ENCODE measurements around the gene PRKG2.

Gene PRKG2

DNA sequence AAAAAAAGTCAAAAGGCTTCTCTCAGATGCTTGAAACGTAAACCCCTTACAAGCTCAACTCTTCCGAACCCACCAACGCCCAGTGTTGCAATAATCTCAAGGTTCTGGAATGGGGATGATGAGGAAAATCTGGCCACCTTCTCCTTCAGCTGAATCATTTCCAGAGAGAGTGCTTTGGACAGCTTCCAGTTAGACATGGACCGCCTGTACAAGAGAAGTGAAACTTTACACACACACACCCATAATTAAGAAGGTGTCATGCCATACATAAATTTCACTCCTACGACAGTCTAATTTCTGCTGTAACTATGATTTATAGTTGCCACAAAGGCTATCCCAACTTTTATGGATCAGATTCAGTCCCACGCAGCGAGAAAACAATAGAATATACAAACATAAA, 72.3 kb downstream of the PRKG2 start:
- Histone ChIP-seq H3K36me3 (ENCODE audit: control insufficient read depth, insufficient read depth, low read length) (no peaks in the 10 kb centered on the region), H3K9ac (ENCODE audit: low read length) (no peak overlapping the region), H3K9me3 (ENCODE audit: control insufficient read depth, low read length) (no peaks in the 10 kb centered on the region), H3K4me1 (ENCODE audit: control insufficient read depth, insufficient read depth, low read length) (no peaks in the 10 kb centered on the region), H3K4me3 (ENCODE audit: low read length) (no peak overlapping the region), H3K27me3 (ENCODE audit: control insufficient read depth, insufficient read depth, low read length) (no peaks in the 10 kb centered on the region)

DNA sequence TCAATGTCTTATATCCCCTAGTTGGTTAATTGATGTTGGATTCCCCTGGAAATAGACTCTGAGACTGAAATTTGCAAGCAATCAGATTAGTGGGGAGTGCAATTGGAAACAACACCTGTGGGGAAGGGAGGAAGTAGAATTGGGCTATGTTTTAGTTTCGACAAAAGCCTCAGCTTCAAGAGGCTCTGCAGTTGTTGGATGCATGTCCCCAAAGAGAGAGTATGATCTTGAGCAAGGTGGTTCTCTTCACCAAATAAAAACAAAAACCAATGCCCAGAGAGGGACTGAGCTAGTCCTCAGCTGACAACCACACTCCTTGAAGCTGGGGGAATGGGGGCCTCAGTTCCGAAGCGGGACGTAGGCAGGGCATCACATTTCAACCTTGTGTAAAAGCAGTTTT, 77.1 kb downstream of the PRKG2 start:
- H3K4me3 ChIP-seq (ENCODE audit: low read length) = no peak overlapping the region
- H3K27me3 ChIP-seq (ENCODE audit: control insufficient read depth, insufficient read depth, low read length) = no peaks in the 10 kb centered on the region
- no peaks in the 10 kb centered on the region for H3K4me1 ChIP-seq (ENCODE audit: control insufficient read depth, insufficient read depth, low read length)
- no peaks in the 10 kb centered on the region for H3K9me3 ChIP-seq (ENCODE audit: control insufficient read depth, low read length)
- no peaks in the 10 kb centered on the region for H3K36me3 ChIP-seq (ENCODE audit: control insufficient read depth, insufficient read depth, low read length)
- H3K9ac ChIP-seq (ENCODE audit: low read length) = no peak overlapping the region

DNA sequence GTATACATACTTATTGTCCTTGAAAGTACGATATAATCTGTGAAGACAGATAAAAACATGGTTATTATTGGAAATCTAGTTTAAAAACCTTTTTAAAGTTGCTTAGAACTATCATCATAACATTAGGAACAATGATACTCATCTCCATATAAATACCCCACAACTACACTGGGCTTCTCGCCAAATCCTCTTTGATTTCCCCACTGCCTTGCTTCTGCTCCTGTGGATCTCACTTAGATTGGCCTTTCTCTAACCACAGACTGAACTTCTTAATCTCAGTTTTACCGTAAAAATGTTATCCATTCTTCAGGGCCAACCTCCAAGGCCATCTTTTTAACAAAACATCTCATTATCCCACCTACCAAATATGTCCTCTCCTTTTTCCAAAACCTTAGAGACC, 77.6 kb downstream of the PRKG2 start:
- Histone ChIP-seq H3K9ac (ENCODE audit: low read length) (no peak overlapping the region), H3K4me1 (ENCODE audit: control insufficient read depth, insufficient read depth, low read length) (no peaks in the 10 kb centered on the region), H3K4me3 (ENCODE audit: low read length) (no peak overlapping the region), H3K27me3 (ENCODE audit: control insufficient read depth, insufficient read depth, low read length) (no peaks in the 10 kb centered on the region), H3K36me3 (ENCODE audit: control insufficient read depth, insufficient read depth, low read length) (no peaks in the 10 kb centered on the region), H3K9me3 (ENCODE audit: control insufficient read depth, low read length) (no peaks in the 10 kb centered on the region)

- no peaks in the 10 kb centered on the region for H3K9me3 ChIP-seq (ENCODE audit: control insufficient read depth, low read length)
- no peak overlapping the region for H3K9ac ChIP-seq (ENCODE audit: low read length)
- no peaks in the 10 kb centered on the region for H3K4me1 ChIP-seq (ENCODE audit: control insufficient read depth, insufficient read depth, low read length)
- H3K4me3 ChIP-seq (ENCODE audit: low read length) = no peak overlapping the region
- no peaks in the 10 kb centered on the region for H3K36me3 ChIP-seq (ENCODE audit: control insufficient read depth, insufficient read depth, low read length)
- no peaks in the 10 kb centered on the region for H3K27me3 ChIP-seq (ENCODE audit: control insufficient read depth, insufficient read depth, low read length)
Measured at GRCh38 chr4:81136161-81136905, 78.7 kb downstream of the PRKG2 start.

GRCh38 chr4:81135501-81135900, 79.5 kb downstream of the PRKG2 start:
- H3K27me3 ChIP-seq (ENCODE audit: control insufficient read depth, insufficient read depth, low read length) = no peaks in the 10 kb centered on the region
- no peaks in the 10 kb centered on the region for H3K4me1 ChIP-seq (ENCODE audit: control insufficient read depth, insufficient read depth, low read length)
- no peaks in the 10 kb centered on the region for H3K36me3 ChIP-seq (ENCODE audit: control insufficient read depth, insufficient read depth, low read length)
- H3K9ac ChIP-seq (ENCODE audit: low read length) = no peak overlapping the region
- no peak overlapping the region for H3K4me3 ChIP-seq (ENCODE audit: low read length)
- no peaks in the 10 kb centered on the region for H3K9me3 ChIP-seq (ENCODE audit: control insufficient read depth, low read length)

GRCh38 chr4:81131563-81131962, 83.5 kb downstream of the PRKG2 start:
- H3K4me3 ChIP-seq (ENCODE audit: low read length) = no peak overlapping the region
- no peaks in the 10 kb centered on the region for H3K9me3 ChIP-seq (ENCODE audit: control insufficient read depth, low read length)
- no peaks in the 10 kb centered on the region for H3K36me3 ChIP-seq (ENCODE audit: control insufficient read depth, insufficient read depth, low read length)
- H3K27me3 ChIP-seq (ENCODE audit: control insufficient read depth, insufficient read depth, low read length) = no peaks in the 10 kb centered on the region
- no peak overlapping the region for H3K9ac ChIP-seq (ENCODE audit: low read length)
- H3K4me1 ChIP-seq (ENCODE audit: control insufficient read depth, insufficient read depth, low read length) = no peaks in the 10 kb centered on the region

GRCh38 chr4:81131066-81131465, 84.0 kb downstream of the PRKG2 start:
- no peaks in the 10 kb centered on the region for H3K36me3 ChIP-seq (ENCODE audit: control insufficient read depth, insufficient read depth, low read length)
- H3K4me1 ChIP-seq (ENCODE audit: control insufficient read depth, insufficient read depth, low read length) = no peaks in the 10 kb centered on the region
- H3K27me3 ChIP-seq (ENCODE audit: control insufficient read depth, insufficient read depth, low read length) = no peaks in the 10 kb centered on the region
- no peak overlapping the region for H3K4me3 ChIP-seq (ENCODE audit: low read length)
- H3K9me3 ChIP-seq (ENCODE audit: control insufficient read depth, low read length) = no peaks in the 10 kb centered on the region
- no peak overlapping the region for H3K9ac ChIP-seq (ENCODE audit: low read length)

GRCh38 chr4:81130569-81130968, 84.5 kb downstream of the PRKG2 start:
- no peak overlapping the region for H3K9ac ChIP-seq (ENCODE audit: low read length)
- no peaks in the 10 kb centered on the region for H3K27me3 ChIP-seq (ENCODE audit: control insufficient read depth, insufficient read depth, low read length)
- no peaks in the 10 kb centered on the region for H3K4me1 ChIP-seq (ENCODE audit: control insufficient read depth, insufficient read depth, low read length)
- no peaks in the 10 kb centered on the region for H3K36me3 ChIP-seq (ENCODE audit: control insufficient read depth, insufficient read depth, low read length)
- no peak overlapping the region for H3K4me3 ChIP-seq (ENCODE audit: low read length)
- H3K9me3 ChIP-seq (ENCODE audit: control insufficient read depth, low read length) = no peaks in the 10 kb centered on the region

- H3K36me3 ChIP-seq (ENCODE audit: control insufficient read depth, insufficient read depth, low read length) = no peaks in the 10 kb centered on the region
- H3K9ac ChIP-seq (ENCODE audit: low read length) = no peak overlapping the region
- no peaks in the 10 kb centered on the region for H3K9me3 ChIP-seq (ENCODE audit: control insufficient read depth, low read length)
- H3K27me3 ChIP-seq (ENCODE audit: control insufficient read depth, insufficient read depth, low read length) = no peaks in the 10 kb centered on the region
- H3K4me3 ChIP-seq (ENCODE audit: low read length) = no peak overlapping the region
- no peaks in the 10 kb centered on the region for H3K4me1 ChIP-seq (ENCODE audit: control insufficient read depth, insufficient read depth, low read length)
Measured at GRCh38 chr4:81120055-81120454, 95.0 kb downstream of the PRKG2 start.

GRCh38 chr4:81118086-81118485, 96.9 kb downstream of the PRKG2 start:
- Histone ChIP-seq H3K36me3 (ENCODE audit: control insufficient read depth, insufficient read depth, low read length) (no peaks in the 10 kb centered on the region), H3K9ac (ENCODE audit: low read length) (no peak overlapping the region), H3K4me3 (ENCODE audit: low read length) (no peak overlapping the region), H3K27me3 (ENCODE audit: control insufficient read depth, insufficient read depth, low read length) (no peaks in the 10 kb centered on the region), H3K9me3 (ENCODE audit: control insufficient read depth, low read length) (no peaks in the 10 kb centered on the region), H3K4me1 (ENCODE audit: control insufficient read depth, insufficient read depth, low read length) (no peaks in the 10 kb centered on the region)

DNA sequence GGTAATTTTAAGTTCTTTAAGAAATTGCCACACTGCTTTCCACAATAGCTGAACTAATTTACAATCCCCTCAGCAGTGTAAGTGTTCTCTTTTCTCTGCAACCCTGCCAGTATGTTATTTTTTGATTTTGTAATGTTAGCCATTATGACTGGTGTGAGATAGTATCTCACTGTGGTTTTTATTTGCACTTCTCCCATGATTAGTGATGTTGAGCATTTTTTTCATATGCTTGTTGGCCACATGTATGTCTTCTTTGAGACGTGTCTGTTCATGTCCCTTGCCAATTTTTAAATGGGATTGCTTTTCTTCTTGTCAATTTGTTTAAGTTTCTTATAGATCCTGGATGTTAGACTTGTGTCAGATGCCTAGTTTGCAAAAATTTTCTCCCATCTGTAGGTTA, 98.5 kb downstream of the PRKG2 start:
- no peaks in the 10 kb centered on the region for H3K9me3 ChIP-seq (ENCODE audit: control insufficient read depth, low read length)
- H3K4me3 ChIP-seq (ENCODE audit: low read length) = no peak overlapping the region
- no peaks in the 10 kb centered on the region for H3K27me3 ChIP-seq (ENCODE audit: control insufficient read depth, insufficient read depth, low read length)
- no peaks in the 10 kb centered on the region for H3K4me1 ChIP-seq (ENCODE audit: control insufficient read depth, insufficient read depth, low read length)
- no peaks in the 10 kb centered on the region for H3K36me3 ChIP-seq (ENCODE audit: control insufficient read depth, insufficient read depth, low read length)
- no peak overlapping the region for H3K9ac ChIP-seq (ENCODE audit: low read length)

DNA sequence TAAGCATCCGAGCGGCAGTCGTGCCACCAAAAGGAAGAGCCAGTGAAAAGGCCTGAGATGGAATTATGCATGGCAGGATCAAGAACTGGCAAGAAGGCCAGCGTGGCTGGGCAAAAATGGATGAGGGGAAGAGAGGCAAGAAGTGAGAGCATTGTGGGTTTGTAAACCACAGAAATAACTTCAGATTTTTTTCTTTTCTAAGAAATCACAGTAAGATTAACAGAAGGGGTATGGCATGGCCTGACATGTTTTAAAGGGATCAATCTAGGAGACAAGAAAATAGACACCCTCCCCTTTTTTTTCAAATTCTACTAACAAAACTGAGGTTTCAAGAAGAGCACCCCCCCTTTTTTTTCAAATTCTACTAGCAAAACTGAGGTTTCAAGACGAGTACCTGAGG, 102.0 kb downstream of the PRKG2 start:
- H3K27me3 ChIP-seq (ENCODE audit: control insufficient read depth, insufficient read depth, low read length) = no peaks in the 10 kb centered on the region
- no peaks in the 10 kb centered on the region for H3K4me1 ChIP-seq (ENCODE audit: control insufficient read depth, insufficient read depth, low read length)
- H3K9me3 ChIP-seq (ENCODE audit: control insufficient read depth, low read length) = no peaks in the 10 kb centered on the region
- no peaks in the 10 kb centered on the region for H3K36me3 ChIP-seq (ENCODE audit: control insufficient read depth, insufficient read depth, low read length)
- no peak overlapping the region for H3K9ac ChIP-seq (ENCODE audit: low read length)
- no peak overlapping the region for H3K4me3 ChIP-seq (ENCODE audit: low read length)

DNA sequence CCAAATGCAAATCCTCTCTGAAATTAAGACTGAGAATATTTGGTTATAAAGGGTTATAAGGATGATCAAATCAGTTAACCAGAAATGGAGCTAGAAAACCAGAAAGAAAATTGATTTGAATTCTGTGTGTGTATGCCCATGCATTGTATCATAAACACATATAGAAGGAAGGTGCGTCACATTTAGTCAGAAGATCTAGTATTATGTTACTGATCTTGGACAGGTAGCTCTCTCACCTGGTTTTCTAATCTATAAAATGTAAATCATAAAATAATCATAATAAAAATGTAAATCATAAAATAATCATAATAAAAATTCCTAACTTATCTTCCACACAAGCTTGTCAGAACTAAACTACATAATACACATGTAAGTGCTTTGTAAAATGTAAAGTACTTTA, 105.7 kb downstream of the PRKG2 start:
- Histone ChIP-seq H3K4me1 (ENCODE audit: control insufficient read depth, insufficient read depth, low read length) (no peaks in the 10 kb centered on the region), H3K27me3 (ENCODE audit: control insufficient read depth, insufficient read depth, low read length) (no peaks in the 10 kb centered on the region), H3K36me3 (ENCODE audit: control insufficient read depth, insufficient read depth, low read length) (no peaks in the 10 kb centered on the region), H3K9ac (ENCODE audit: low read length) (no peak overlapping the region), H3K9me3 (ENCODE audit: control insufficient read depth, low read length) (no peaks in the 10 kb centered on the region), H3K4me3 (ENCODE audit: low read length) (no peak overlapping the region)
